Bronchial epithelial cell (primary cell): ENCODE measurements around the gene GON7. TPM values are rescaled to one million over a fixed set of nuclear protein-coding genes. Genes with fewer than 3 reads are reported as not detected.

Experiments used
- DNase-seq: peaks from one replicate; pipeline ENCODE4 v3.0.0-alpha.2; 2010; ENCODE audit warnings: low read depth
- FAIRE-seq: peaks from 2 replicates; lab custom pipeline; 2011; peaks lifted over from hg19 to GRCh38; lab: Jason Lieb, UNC
- H3K27me3 ChIP-seq: 2 replicates; pipeline ENCODE4 v1.5.1; 2011; ENCODE audit warnings: low read length; ENCODE audit not compliant: control insufficient read depth, insufficient read depth
- H3K36me3 ChIP-seq: 2 replicates; pipeline ENCODE4 v1.5.1; 2011; ENCODE audit warnings: low read length; ENCODE audit not compliant: control insufficient read depth, insufficient read depth
- H3K4me3 ChIP-seq: 2 replicates; pipeline ENCODE4 v1.5.1; 2011; ENCODE audit warnings: mild to moderate bottlenecking, low read depth, low read length, control low read depth
- CTCF ChIP-seq: IDR thresholded peaks from 2 replicates; pipeline ENCODE4 v1.5.1; 2011; ENCODE audit warnings: mild to moderate bottlenecking, moderate library complexity, low read length, control low read depth, inconsistent platforms; ENCODE audit not compliant: insufficient read depth, severe bottlenecking
- total RNA-seq: library from RNA; depleted of rRNA; stranded (reverse); fragments of >200 nt; gene quantifications from 2 replicates; pipeline ENCODE4 v1.2.1, GENCODE V29; 2014

Gene GON7
- 11.6 and 14.5 TPM in 2 replicates for total RNA-seq

GRCh38 chr14:93206793-93207467, at the start of gene GON7, which contains the start of gene UBR7:
TSS of gene GON7 (minus strand) at chr14:93207065. CDS start at chr14:93207037, 28 bp downstream.
TSS of gene UBR7 (plus strand) at chr14:93207256. CDS start at chr14:93207292, 36 bp downstream.
- DNase-seq (peak; percentile 93), FAIRE-seq (no peak)
- H3K27me3 ChIP-seq = no peaks in the 10 kb centered on the region
- peak; percentile 58 for TF ChIP-seq CTCF
- peak within 1 kb of the TSS; percentile 66 for H3K4me3 ChIP-seq
- no peaks in the 10 kb centered on the region for H3K36me3 ChIP-seq

GRCh38 chr14:93249128-93249831, 42.4 kb upstream of the GON7 start:
- FAIRE-seq (no peak), DNase-seq (no peak)
- TF ChIP-seq CTCF = no peak
- Histone ChIP-seq H3K4me3 (no peak overlapping the region), H3K36me3 (peaks cover 13% of the 10 kb centered on the region), H3K27me3 (no peaks in the 10 kb centered on the region)

GRCh38 chr14:93246534-93246933, 39.7 kb upstream of the GON7 start:
- FAIRE-seq = no peak
- peaks cover 15% of the 10 kb centered on the region for H3K36me3 ChIP-seq
- H3K4me3 ChIP-seq = no peak overlapping the region
- no peaks in the 10 kb centered on the region for H3K27me3 ChIP-seq
- no peak for TF ChIP-seq CTCF
- DNase-seq = no peak

GRCh38 chr14:93245764-93246420, 39.0 kb upstream of the GON7 start:
- H3K27me3 ChIP-seq = no peaks in the 10 kb centered on the region
- peaks cover 14% of the 10 kb centered on the region for H3K36me3 ChIP-seq
- FAIRE-seq = no peak
- no peak for DNase-seq
- H3K4me3 ChIP-seq = no peak overlapping the region
- TF ChIP-seq CTCF = no peak

GRCh38 chr14:93240678-93241000, 33.8 kb upstream of the GON7 start:
- DNase-seq (no peak), FAIRE-seq (no peak)
- Histone ChIP-seq H3K27me3 (no peaks in the 10 kb centered on the region), H3K36me3 (peaks cover 7% of the 10 kb centered on the region), H3K4me3 (no peak overlapping the region)
- no peak for TF ChIP-seq CTCF
